ENCODE data around the gene PDE11A. TPM values are rescaled to one million over a fixed set of nuclear protein-coding genes. Genes with fewer than 3 reads are reported as not detected.

Gene PDE11A
- total and polyA plus RNA-seq, 2 of the 8 experiments (the other 6 are each of a cell fraction or from before 2014, with no cell fraction given), result 0.19 to 0.23 TPM

GRCh38 chr2:177586154-177586553 is 486.4 kb downstream of the PDE11A start (continued):
- TF ChIP-seq CHD7 (IDR thresholded peaks at IDR 0.05; ENCODE audit: insufficient replicate concordance, low read length) (no peak), MAFK (IDR thresholded peaks at IDR 0.05; ENCODE audit: low read depth, low read length) (no peak), KDM1A (IDR thresholded peaks at IDR 0.05; ENCODE audit: borderline replicate concordance, low read length) (no peak), HDAC6 (IDR thresholded peaks at IDR 0.05; ENCODE audit: low read depth, low read length) (no peak)

Measured in H1 (cell line).